HG02943 (cell line): Measurements from ENCODE around the gene ACTG1.

Experiments
- ATAC-seq: cut with Tn5 transposase; IDR thresholded peaks from one replicate; pipeline ENCODE4 v1.9.1; 2021; ENCODE audit warnings: mild to moderate bottlenecking, low read depth, moderate library complexity; ENCODE audit not compliant: unreplicated experiment

ACTG1 gene

GRCh38 chr17:81545160-81545949 is 32.8 kb upstream of the ACTG1 start:
- no peak for ATAC-seq

- ATAC-seq: no peak
Observed at GRCh38 chr17:81544281-81544974, 31.8 kb upstream of the ACTG1 start.

DNA sequence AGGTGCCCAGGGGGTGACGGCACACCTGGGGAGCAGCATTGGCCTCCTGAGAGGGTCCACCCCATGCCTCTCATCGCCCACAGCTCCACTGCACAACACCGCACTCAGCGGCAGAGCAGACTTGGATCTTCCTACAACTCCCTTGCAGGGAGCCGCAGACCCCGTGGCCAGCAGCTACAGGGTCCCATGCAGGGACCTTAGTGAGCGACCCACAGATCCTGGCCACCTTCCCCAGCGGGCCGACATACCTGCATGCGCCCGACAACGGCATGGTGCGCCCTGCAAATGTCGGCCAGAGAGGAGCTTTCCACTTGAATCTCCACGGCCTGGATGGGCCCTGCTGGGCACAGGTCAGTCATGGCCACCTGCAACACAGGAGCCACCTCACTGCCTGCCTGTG is 31.2 kb upstream of the ACTG1 start:
- ATAC-seq: no peak

- no peak for ATAC-seq
Observed at GRCh38 chr17:81543339-81543675, 30.7 kb upstream of the ACTG1 start.

GRCh38 chr17:81542431-81543338 is 30.1 kb upstream of the ACTG1 start:
- no peak for ATAC-seq

- no peak for ATAC-seq
Observed at GRCh38 chr17:81541123-81541522, 28.5 kb upstream of the ACTG1 start.

DNA sequence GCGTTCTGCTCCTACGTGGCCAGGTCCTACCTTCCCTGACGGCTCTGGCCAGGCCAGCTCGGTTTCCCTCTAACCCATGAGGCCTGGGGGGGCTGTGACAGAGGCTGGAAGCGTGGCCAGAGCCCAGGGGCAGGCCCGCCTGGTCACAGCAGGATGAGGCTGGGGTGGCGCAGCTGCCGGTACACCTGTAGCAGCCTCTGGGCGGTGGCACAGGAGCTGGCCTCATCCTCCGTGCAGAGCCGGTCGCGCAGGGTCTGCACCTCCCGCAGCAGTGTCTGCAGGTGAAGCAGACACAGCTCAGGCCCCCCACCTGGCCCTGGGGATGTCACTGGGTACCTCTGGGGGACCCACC is 28.1 kb upstream of the ACTG1 start:
- no peak for ATAC-seq

GRCh38 chr17:81539961-81540675 is 27.5 kb upstream of the ACTG1 start:
- no peak for ATAC-seq

DNA sequence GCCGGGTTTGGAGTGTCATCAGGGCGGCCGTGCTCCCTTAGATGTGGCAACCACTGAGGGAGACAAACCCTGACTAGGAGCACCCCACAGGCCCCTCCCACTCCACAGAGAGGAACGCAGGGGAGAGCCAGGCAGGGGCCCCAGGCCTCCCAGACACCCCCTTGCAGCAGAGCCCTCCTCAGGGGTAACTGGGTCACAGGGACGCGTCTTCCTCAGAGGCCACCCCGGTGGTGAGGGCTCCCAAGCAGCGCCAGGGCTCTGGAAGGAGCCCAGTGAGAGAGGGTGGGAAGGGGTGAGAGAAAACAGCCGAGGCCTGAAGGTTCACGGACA is 26.9 kb upstream of the ACTG1 start:
- no peak for ATAC-seq

- ATAC-seq: no peak
Observed at GRCh38 chr17:81538651-81539570, 26.3 kb upstream of the ACTG1 start.

GRCh38 chr17:81537856-81538555 is 25.4 kb upstream of the ACTG1 start:
- ATAC-seq: no peak

DNA sequence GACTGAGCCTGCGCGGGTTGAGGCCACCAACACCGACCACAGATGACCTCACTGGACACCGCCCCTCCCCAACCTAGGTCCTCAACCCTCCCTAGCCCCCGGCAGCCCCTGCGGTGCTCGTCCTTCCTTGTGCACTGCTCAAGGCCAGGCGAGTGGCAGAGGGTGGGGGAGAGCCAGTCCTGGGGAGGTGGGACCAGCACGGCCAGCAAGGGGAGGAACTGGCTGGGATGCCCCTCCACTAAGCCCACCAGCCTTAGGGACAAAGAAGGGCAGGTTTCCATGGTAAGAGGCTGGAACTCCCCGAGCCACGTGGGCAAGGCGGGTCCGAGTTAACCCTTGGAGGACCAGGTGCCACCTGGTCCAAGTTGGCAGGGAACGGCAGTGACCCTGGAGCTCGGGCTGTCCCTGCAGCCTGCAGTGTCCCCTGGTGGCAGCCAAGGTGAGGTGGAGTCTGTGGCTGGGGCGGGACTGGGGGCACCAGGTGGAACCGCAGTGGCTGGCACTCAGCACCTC is 24.8 kb upstream of the ACTG1 start:
- no peak for ATAC-seq

DNA sequence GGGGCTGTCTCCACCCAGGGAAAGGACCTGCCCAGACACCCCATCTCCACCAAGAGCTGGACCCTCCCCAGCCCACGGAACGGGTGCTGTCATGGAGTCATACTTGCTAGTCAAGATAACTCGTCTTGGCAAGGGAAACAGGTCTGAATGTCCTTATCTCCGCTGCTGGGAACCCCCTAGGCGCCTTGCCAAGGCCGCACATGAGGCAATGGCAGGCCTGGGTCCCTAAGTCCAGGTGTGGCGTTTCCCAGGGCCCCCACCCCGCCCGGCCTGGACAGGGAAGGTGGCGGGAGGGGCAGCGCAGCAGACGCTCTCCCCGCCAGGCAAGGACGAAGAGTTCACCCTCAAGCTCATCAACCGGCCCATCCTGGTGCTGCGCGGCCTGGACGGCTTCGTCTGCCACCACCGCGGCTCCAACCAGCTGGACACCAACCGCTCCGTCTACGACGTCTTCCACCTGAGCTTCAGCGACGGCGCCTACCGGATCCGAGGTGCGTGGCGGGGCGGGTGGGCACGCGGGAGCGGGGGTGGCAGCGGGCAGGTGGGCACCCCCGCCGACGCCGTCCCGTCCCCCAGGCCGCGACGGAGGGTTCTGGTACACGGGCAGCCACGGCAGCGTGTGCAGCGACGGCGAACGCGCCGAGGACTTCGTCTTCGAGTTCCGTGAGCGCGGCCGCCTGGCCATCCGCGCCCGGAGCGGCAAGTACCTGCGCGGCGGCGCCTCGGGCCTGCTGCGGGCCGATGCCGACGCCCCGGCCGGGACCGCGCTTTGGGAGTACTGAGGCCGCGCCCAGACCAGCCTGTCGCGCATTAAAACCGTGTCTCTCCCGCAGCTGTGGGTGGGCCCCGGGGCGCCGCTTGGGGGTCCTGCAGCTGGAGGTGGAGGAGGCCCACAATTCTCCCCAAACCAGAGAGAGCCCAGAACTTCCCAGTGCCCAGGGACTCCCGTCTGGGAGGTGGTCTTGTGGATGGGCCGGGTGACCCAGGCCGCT is 24.0 kb upstream of the ACTG1 start:
- no peak for ATAC-seq

GRCh38 chr17:81535480-81536298 is 23.1 kb upstream of the ACTG1 start:
- no peak for ATAC-seq

- no peak for ATAC-seq
Observed at GRCh38 chr17:81535007-81535328, 22.4 kb upstream of the ACTG1 start.

- ATAC-seq: no peak
Observed at GRCh38 chr17:81534157-81535006, 21.8 kb upstream of the ACTG1 start.
